NCI-H187 (cell line): ENCODE results near the gene IGLL5.
A peak's percentile ranks its signal among the peaks of the same experiment; 100 is the strongest.

Experiments used
- DNase-seq, 2 experiments: peaks; one replicate each; lab custom pipeline; 2025; lab: John Stamatoyannopoulos, UW

Gene IGLL5

DNA sequence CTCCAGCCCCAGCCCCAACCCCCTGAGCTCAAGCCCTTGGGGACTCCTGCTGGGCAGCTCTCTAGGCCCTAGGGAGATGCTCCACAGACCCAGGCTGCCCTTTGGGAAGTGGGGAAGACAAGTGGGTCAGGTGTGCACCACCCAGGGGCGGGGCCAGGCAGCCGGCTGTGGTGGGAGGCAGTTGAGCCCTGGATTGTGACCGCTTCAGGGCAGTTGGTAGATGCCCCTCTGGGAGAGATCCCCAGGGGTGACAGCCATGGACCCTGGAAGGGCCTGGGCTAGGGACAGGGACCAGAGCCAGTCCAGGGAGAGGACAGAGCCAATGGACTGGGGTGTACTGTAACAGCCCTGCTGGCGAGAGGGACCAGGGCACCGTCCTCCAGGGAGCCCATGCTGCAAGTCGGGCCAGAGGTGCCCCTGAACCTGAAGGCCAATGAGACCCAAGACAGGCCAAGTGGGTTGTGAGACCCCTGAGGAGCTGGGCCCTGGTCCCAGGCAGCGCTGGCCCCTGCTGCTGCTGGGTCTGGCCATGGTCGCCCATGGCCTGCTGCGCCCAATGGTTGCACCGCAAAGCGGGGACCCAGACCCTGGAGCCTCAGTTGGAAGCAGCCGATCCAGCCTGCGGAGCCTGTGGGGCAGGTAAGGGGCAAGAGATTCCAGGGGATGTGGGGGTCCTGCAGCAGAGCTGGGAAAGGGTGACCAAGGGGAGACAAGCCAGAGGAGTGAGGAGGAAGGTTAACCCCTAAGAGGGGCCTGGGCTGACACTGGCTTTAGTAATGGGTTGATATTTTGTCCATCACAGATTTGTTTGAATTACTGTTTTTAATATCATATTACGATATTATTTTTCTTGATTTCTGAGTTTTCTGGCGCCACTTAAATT, at the start of gene IGLL5:
Gene IGLL5, plus strand, starts transcription at position 196 of the 883 bp plus-strand sequence. Its CDS starts 238 bp downstream, at position 434.
- DNase-seq, result no peak

DNA sequence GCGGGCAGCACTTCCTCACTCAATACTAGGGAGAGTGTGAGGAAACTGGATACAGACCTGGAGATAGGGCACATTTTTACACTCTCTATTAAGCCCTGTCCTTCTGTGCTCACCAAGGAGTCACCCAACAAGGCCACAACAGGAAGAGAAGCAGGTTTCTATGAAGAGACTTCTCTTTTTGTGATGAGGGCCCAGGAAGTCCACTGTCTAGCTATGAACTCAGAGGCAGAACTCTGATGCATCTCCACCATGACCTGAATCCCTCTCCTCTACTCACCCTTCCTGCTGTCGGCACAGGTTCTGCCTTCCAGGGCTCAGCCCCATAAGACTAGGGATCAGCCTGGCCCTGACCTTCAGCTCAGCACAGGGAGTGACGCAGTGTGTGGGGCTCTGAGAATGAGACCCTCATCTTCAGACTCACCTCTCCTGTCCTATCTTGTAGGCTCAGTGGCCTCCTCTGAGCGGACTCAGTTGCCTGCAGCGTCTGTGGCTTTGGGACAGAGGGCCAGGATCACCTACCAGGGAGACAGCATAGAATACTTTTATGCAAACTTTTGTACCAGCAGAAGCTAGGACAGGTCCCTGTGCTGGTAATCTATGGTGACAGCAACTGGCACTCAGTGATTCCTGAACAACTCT, 49.3 kb upstream of the IGLL5 start:
- DNase-seq, result no peak

DNA sequence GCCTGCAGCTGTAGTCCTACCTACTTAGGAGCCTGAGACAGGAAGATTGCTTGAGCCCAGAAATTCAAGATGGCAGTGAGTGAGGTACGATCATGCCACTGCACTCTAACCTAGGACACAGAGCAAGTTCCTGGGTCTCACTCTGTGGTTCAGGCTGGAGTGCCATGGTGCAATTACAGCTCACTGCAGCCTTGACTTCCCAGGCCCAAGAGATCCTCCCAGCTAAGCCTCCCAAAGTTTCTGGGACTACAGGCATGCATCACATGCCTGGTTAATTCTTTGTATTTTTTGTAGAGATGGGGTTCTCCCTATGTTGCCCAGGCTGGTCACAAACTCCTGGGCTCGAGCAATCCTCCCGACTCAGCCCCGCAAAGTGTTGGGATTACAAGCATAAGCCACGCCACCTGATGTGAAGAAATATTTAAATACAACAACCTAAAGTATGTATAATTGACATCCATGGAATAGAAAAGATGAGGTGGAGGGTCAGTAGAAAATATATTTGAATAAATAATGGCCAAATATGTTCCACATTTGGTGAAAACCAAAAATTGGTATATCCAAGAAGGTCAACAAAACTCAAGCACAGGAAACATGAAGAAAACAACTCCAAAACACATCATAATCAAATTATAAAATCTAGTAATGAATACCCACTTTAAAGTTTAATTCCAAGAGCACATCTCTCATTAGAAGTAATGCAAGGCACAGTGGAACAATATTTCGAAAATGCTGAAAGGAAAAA, 47.9 kb upstream of the IGLL5 start:
- DNase-seq, result no peak

DNA sequence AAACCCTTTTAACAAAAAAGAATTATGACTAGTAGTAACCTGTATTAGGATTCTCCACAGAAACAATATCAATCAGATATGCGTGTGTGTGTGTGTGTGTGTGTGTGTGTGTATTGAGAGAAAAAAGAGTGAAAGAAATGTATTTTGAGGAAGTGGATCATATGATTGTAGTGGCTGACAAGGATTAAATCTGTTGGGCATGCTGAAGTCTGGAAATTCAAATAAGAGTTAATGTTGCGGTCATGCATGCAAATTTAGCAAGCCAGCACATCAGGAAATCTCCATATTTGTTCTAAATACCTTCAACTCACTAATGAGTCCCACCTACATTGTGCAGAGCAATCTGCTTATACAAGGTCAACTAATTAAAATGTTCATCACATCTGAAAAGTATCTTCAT, 46.8 kb upstream of the IGLL5 start:
- no peak for DNase-seq

DNA sequence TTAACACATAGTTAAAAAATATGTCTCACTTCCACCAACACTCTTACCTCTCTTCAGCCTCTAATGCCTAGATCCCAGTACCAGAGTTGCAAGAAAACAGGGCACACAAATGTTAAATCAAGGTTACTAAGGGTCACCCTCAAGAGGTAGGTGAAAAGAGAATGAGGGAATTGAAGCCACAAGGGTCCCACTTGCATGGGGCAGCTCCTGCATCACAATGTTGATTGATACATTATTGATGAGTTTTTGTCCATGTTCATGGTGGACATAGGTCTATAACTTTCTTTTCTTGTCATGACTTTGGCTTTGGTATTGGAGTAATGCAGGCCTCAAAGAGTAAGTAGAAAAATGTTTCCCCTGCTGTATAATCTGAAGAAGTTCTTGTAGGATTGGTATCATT, 46.0 kb upstream of the IGLL5 start:
- DNase-seq, result no peak

DNA sequence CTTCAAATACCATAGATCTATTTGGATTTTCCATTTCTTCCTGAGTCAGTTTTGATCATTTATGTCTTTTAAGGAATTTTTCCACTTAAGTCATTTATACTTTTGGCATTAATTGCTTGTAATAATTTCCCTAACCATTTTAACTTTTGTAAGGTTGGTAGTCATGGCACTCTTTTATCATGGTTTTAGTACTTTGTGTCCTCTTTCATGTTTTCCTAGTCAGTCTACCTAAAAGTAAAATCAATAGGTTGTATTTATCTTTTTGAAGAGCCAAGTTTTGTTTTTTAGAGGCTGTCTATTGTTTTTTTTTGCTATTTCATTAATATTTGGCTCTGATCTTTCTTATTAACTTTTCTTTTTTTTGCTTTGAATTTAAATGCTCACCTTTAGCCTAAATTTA, 45.5 kb upstream of the IGLL5 start:
- DNase-seq, result no peak

DNA sequence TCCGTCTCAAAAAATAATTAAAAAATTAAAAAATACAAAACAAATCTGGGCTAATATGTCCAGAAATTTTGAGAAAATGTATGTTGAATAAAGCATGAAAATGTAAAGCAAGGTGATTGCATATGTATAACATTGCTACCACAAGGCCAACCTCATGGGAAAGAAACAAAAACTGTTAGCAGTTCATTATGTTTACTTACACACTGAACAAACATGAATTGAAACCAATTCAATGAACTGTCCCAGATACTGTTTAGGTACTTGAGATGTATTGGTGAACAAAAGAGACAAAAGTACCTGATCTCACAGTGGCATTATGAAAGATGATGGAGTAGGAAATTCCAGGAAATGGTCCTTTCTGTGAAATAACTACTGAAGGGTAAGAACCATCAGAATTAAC, 43.8 kb upstream of the IGLL5 start:
- DNase-seq, result no peak

DNA sequence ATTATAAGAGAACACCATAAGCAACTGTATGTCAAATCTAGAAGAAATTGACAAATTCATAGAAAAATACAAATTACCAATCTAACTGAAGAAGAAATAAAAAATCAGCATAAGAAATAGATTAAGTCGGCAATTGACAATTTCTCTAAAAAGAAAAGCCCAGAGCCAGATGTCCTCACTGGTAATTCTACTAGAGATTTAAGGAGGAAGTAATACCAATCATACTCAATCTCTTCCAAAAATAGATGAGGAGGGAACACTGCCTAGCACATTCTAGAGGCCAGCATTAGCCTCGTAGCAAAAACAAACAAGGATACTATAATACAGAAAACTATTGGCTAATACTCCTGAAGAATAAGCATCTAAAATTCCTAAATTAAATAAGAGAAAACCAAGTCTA, 40.4 kb upstream of the IGLL5 start:
- DNase-seq, result no peak

DNA sequence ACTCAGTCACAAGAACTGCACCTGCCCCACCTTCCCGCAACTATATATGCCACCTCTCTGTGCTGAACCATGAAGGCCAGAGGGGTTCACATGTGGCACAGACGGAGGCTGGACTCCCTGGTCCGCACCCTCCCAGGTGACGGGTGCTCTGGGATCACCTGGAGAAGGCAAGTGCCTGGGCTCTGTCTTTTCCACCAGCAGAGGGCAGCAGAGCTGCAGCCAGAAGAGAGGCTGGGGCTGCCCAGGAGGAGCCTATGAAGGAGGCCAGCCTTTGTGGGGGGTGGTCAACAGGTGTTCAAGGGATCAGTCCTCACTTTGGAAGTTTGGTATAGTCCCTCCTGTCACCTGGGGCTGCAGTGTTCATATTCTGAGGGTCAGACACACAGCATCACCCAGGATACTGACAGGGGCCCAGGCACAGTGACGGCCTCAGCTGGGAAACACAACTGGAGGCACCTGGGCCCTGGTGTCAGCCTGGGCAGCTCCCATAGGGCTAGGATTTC, 39.2 kb upstream of the IGLL5 start:
- DNase-seq, result peak in 1 of 2 experiments; percentile 44

DNA sequence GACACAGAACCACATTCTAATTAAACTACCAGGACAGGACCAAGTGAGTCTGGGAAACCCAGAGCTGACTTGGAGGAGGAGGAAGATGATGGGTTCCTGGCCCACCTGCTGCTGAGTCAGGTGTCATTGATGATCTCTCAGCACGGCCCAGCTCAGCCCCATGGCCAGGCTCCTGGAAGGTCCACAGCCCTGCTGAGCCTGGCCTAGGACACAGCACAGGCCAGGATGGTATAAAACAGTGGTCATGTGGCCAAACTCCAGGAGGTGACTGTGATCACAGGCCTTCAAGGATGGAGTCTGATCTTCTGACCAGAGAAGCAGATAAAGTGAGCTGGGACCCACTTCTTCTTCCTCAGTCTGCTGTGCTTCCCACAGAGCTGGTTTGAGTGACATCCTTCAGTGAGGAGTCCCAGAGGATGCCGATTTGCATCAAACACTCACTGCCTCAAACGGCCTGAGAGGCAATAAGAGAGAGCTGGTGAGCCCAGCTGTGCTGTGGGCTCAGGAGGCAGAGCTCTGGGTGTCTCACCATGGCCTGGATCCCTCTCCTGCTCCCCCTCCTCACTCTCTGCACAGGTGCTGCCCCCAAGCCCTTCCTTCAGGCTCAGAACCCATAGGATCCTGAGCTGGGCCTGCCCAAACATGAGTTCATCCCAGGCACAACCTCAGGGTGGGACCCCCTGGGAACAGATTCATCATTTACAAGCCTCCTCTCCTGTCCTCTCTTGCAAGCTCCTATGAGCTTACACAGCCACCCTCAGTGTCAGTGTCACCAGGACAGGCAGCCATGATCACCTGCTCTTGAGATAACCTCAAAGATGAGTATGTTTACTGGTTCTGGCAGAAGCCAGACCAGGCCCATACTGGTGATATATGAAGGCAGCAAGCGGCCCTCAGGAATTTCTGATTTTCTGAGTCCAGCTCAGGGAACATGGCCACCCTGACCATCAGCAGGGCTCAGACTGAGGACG, 37.7 kb upstream of the IGLL5 start:
- no peak for DNase-seq

DNA sequence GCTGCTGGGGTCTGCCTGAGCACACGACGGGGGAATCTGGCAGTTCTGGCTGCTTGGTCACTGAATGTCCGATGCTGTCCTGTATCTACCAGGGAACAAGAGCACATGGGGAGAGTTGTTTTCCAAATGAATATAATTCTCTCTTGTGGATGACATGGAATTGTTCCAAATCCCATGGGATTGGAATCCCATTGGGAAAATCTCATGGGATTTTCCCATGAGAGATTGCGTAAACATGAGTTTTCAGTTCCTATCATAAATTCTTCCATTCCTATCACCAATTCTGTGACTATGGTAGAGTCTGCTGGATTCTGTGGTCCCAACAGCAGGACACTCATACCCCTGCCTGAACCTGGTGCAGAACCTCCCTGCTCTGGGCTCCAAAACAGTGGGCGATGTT, 35.6 kb upstream of the IGLL5 start:
- DNase-seq, result no peak

DNA sequence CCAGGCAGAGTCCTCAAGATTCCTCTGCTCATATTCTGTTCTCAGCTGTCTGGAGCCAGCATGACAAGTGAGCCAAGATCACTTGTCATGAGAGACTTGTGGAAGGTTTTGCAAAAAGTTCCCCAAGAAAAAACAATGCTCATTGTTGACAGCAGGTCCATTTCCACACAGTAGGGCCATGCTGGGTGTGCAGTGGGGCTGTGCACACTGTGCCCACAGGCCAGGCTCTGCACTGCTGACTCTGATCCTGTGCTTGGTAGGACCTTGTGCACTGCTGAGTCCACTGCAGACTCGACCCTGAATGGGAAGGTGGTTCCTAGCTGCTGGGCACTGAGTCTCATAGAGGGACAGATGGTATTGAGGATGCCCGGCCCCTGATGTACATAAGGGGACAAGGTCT, 33.9 kb upstream of the IGLL5 start:
- no peak for DNase-seq

DNA sequence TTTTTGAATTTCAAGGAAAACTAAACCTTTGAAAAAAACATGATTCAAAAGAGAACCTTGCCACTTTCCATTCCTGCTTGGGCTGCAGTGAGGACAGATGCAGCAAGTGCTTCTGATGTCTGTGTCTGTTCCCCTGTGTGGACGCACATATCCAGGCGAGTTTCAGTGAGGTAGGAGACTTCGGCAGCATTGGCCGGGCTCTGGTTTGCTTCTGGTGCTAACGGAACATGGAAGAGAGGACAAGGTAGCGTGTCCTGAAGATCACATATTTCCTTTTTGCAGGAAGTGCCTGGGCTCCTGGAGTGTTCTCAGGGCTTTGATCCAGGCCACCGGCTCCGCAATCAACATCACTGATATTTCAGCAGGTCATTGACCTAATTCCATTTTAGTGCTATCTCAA, 33.1 kb upstream of the IGLL5 start:
- DNase-seq, result no peak

DNA sequence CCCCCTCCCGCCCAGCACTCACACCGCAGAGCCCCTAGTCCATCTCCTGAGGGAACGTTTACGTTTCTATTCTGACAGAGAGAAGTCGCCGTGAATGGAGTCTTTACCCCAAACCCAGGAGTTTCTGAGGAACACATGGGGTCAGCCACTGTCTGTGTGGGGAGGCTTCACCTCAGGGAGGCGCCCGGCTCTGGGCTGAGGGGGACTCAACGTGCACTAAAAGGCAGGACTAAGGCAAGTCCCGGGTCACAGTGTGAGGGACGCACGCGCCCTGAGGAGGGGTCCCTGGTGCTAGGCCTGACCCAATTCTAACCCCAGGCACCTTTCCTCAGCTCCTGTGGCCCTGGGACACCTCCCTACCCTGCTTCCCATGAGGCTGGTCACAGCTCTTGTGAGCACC, 32.5 kb upstream of the IGLL5 start:
- no peak for DNase-seq

DNA sequence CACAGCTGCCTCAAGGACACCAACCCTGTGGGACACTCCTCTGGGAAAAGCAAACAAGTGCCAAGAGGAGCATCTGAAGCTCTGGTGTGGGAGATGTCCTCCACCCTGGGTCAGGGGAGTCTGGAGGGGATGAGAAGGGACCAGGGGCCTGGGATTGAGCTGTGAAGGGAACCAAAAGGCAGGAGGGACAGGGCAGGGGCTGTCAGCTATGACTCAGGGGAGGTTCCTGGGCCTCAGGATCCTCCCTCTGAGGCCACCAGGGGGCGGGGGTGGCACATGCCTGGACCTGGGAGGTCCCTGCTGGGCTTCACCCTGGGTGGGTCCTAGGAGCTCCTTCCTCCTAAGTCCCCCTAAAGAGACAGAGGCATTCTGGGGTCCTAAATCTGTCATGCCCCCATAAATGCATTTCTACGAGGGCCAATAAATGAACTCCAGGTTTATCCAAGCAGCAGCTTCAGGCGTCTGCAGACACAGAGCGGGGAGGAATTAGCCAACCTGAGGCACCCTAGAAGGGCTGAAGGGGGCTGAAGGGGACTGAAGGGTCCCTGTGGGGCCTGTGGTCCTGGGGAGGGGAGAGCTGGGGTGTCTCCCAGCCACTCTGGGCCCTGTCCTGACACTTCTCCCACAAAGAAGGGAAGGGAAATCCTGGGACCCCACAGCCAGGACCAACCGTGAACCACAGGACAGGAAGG, 31.9 kb upstream of the IGLL5 start:
- DNase-seq, result no peak

DNA sequence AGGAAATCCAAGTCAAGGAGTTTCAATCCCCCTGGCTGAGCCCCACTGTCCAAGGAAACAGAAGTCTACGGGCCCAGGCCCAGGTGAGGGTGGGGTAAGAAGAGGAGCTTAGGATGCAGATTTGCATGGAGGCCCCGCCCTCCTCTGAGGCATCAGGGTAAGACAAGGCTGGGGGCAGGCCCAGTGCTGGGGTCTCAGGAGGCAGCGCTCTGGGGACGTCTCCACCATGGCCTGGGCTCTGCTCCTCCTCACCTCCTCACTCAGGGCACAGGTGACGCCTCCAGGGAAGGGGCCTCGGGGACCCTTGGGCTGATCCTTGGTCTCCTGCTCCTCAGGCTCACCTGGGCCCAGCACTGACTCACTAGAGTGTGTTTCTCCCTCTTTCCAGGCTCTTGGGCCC, 31.3 kb upstream of the IGLL5 start:
- no peak for DNase-seq

DNA sequence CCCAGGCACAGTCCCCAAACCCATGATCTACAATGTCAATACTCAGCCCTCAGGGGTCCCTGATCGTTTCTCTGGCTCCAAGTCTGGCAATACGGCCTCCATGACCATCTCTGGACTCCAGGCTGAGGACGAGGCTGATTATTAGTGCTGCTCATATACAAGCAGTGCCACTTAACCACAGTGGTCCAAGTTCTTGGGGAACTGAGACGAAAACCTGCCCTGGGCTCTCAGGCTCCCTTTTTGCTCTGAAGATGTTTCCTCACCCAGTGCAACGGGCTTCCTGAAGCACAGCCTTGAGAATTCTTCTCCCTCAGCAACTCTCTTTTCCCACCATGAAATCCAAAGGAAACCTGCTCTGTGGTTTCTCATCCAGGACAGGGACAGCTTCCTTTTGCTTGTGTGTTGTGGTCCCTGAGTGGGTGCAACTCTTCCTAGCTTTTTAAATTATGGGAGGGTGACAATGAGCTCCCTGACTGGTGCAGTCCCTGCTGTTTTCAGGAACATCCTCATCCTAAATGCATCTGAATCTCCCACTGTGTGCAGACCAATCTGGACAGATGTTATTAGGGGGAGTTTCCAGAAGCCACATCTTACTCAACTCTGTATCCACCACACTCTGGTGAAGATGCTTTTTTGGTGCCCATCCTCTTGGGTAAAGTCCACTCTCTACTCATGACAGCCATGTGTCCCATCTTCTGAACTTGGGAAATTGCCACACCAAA, 30.6 kb upstream of the IGLL5 start:
- DNase-seq, result no peak

DNA sequence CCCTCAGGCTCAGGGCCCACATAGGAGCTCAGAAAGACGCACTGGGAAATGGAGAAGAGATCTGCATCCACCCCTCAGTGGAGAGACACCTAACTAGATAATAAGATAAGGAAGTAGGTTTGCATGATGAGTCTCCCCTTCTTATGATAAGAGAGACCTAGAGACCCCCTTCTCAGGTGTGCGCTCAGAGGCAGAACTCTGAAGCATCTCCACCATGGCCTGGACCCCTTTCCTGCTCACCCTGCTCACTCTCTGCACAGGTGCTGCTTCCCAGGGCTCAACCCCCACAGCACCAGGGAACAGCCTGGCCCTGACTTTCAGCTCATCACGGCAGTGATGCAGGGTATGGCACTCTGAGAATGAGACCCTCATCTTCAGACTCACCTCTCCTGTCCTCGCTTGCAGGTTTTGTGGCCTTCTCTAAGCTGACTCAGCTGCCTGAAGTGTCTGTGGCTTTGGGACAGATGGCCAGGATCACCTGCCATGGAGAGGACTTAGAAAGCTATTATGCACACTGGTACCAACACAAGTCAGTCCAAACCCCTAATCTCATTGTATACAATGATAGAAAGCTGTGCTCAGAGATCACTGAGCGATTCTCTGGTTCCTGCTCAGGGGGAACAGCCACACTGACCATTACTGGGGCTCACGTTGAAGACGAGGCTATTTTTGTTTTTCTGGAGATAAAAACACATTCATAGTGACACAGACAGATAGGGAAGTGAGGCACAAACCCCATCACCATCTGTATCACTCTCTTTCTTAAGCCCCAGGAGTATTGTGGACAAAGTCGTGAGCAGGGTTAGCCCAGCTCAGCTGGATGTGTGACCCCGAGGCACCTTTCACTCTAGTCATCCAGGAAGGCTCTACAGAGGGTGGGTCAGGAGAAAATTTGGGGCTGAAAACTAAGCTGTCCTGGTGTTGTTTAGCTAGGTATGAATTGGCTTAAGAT, 29.7 kb upstream of the IGLL5 start:
- no peak for DNase-seq

DNA sequence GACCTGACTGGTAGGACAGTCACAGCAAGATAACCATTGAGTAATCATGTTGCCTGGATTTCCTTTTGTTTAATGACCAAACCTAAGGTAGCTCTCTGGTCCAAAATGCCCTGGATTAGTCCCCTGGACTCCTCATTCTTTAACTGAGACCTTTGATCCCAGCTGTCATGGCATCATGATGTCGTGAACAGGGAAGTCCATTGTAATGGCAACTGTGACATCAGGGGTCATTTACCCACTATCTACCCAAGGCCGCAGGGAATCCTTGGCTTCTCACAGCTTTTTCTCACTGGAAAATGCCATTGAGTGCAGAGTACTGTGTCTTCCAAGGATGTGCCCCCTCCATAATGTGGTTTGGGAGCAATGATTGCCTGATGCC, 29.1 kb upstream of the IGLL5 start:
- no peak for DNase-seq
